Measurements from ENCODE around the gene ARHGAP15. TPM values are rescaled to one million over a fixed set of nuclear protein-coding genes. Genes with fewer than 3 reads are reported as not detected.

Gene ARHGAP15
- total and polyA plus RNA-seq, 2 experiments from 2014 or later: not detected

GRCh38 chr2:143560724-143561123 is 431.5 kb downstream of the ARHGAP15 start:
- H3K79me2 ChIP-seq (ENCODE audit: insufficient read depth): no peaks in the 10 kb centered on the region
- H3K36me3 ChIP-seq (ENCODE audit: low read depth): no peaks in the 10 kb centered on the region
- no peaks in the 10 kb centered on the region for H3K27me3 ChIP-seq (replicated peaks; ENCODE audit: insufficient read depth)
- no peaks in the 10 kb centered on the region; the same call in 1 of the 2 replicates for H3F3A ChIP-seq (ENCODE audit: insufficient read depth)
- H3K9ac ChIP-seq: no peak overlapping the region
- no peaks in the 10 kb centered on the region for H4K20me1 ChIP-seq (ENCODE audit: insufficient read depth)
- no peak overlapping the region for H3K4me3 ChIP-seq
- H3K27ac ChIP-seq: no peak overlapping the region
- H3K4me2 ChIP-seq (ENCODE audit: unreplicated experiment): no peak overlapping the region
- no peaks in the 10 kb centered on the region for H3K9me2 ChIP-seq (ENCODE audit: insufficient read depth)
- TF ChIP-seq EZH2 (IDR thresholded peaks at IDR 0.05; ENCODE audit: insufficient read depth, poor library complexity, severe bottlenecking) (no peak), EZH2phosphoT487 (IDR thresholded peaks at IDR 0.05; ENCODE audit: insufficient read depth, low read depth) (no peak)
- DNase-seq: no peak
- peaks cover 6% of the 10 kb centered on the region; the same call in 1 of the 2 replicates for H3K4me1 ChIP-seq (ENCODE audit: insufficient read depth)
- in situ Hi-C loops (cut with MboI): no loop called here
- no peak overlapping the region for H2AFZ ChIP-seq
- no peaks in the 10 kb centered on the region for H3K9me3 ChIP-seq (ENCODE audit: low read depth)
- WGBS, 2 experiments (ENCODE audit: low coverage in 1 of 2, low lambda C conversion rate in 2 of 2, missing lambda C conversion rate in 2 of 2): 97 to 98% methylated on average over 7 of the region's 7 CpGs

- WGBS, 2 experiments (ENCODE audit: low coverage in 1 of 2, low lambda C conversion rate in 2 of 2, missing lambda C conversion rate in 2 of 2): 90 to 93% methylated on average over 2 of the region's 2 CpGs
- no peak overlapping the region for H3K27ac ChIP-seq
- no peak overlapping the region for H3K4me3 ChIP-seq
- no peaks in the 10 kb centered on the region for H3K27me3 ChIP-seq (replicated peaks; ENCODE audit: insufficient read depth)
- TF ChIP-seq EZH2phosphoT487 (IDR thresholded peaks at IDR 0.05; ENCODE audit: insufficient read depth, low read depth): no peak
- TF ChIP-seq EZH2 (IDR thresholded peaks at IDR 0.05; ENCODE audit: insufficient read depth, poor library complexity, severe bottlenecking): no peak
- H3K9me2 ChIP-seq (ENCODE audit: insufficient read depth): no peaks in the 10 kb centered on the region
- H3K4me2 ChIP-seq (ENCODE audit: unreplicated experiment): no peak overlapping the region
- no peaks in the 10 kb centered on the region for H3K36me3 ChIP-seq (ENCODE audit: low read depth)
- H3K79me2 ChIP-seq (ENCODE audit: insufficient read depth): no peaks in the 10 kb centered on the region
- no peaks in the 10 kb centered on the region for H4K20me1 ChIP-seq (ENCODE audit: insufficient read depth)
- H3K9ac ChIP-seq: no peak overlapping the region
- H3K4me1 ChIP-seq (ENCODE audit: insufficient read depth): no peaks in the 10 kb centered on the region
- H3K9me3 ChIP-seq (ENCODE audit: low read depth): no peaks in the 10 kb centered on the region
- no peaks in the 10 kb centered on the region for H3F3A ChIP-seq (ENCODE audit: insufficient read depth)
- no peak for DNase-seq
- in situ Hi-C loops (cut with MboI): no loop called here
- H2AFZ ChIP-seq: no peak overlapping the region
Observed at GRCh38 chr2:143564419-143564818, 435.2 kb downstream of the ARHGAP15 start.

GRCh38 chr2:143571747-143572146 is 442.5 kb downstream of the ARHGAP15 start:
- DNase-seq: no peak
- Histone ChIP-seq H3K27ac (no peak overlapping the region), H3K36me3 (ENCODE audit: low read depth) (no peaks in the 10 kb centered on the region), H4K20me1 (ENCODE audit: insufficient read depth) (no peaks in the 10 kb centered on the region), H3K4me2 (ENCODE audit: unreplicated experiment) (no peak overlapping the region), H3F3A (ENCODE audit: insufficient read depth) (no peaks in the 10 kb centered on the region), H3K4me3 (no peak overlapping the region), H3K27me3 (replicated peaks; ENCODE audit: insufficient read depth) (no peaks in the 10 kb centered on the region; the same call in 1 of the 2 replicates), H3K4me1 (ENCODE audit: insufficient read depth) (no peaks in the 10 kb centered on the region), H3K9me3 (ENCODE audit: low read depth) (no peaks in the 10 kb centered on the region), H2AFZ (no peak overlapping the region), H3K79me2 (ENCODE audit: insufficient read depth) (no peaks in the 10 kb centered on the region), H3K9me2 (ENCODE audit: insufficient read depth) (no peaks in the 10 kb centered on the region), H3K9ac (no peak overlapping the region)
- in situ Hi-C loops (cut with MboI): no loop called here
- TF ChIP-seq EZH2 (IDR thresholded peaks at IDR 0.05; ENCODE audit: insufficient read depth, poor library complexity, severe bottlenecking): no peak
- no peak for TF ChIP-seq EZH2phosphoT487 (IDR thresholded peaks at IDR 0.05; ENCODE audit: insufficient read depth, low read depth)
- WGBS, 2 experiments (ENCODE audit: low coverage in 1 of 2, low lambda C conversion rate in 2 of 2, missing lambda C conversion rate in 2 of 2): 88 to 100% methylated on average over 1 of the region's 1 CpG

- Histone ChIP-seq H3K9ac (no peak overlapping the region), H3K27me3 (replicated peaks; ENCODE audit: insufficient read depth) (no peaks in the 10 kb centered on the region; the same call in 1 of the 2 replicates), H3K79me2 (ENCODE audit: insufficient read depth) (no peaks in the 10 kb centered on the region), H3K4me2 (ENCODE audit: unreplicated experiment) (no peak overlapping the region), H3K4me1 (ENCODE audit: insufficient read depth) (no peaks in the 10 kb centered on the region), H3K36me3 (ENCODE audit: low read depth) (no peaks in the 10 kb centered on the region), H3K4me3 (no peak overlapping the region), H3K9me3 (ENCODE audit: low read depth) (no peaks in the 10 kb centered on the region), H3K27ac (no peak overlapping the region), H3K9me2 (ENCODE audit: insufficient read depth) (no peaks in the 10 kb centered on the region), H2AFZ (no peak overlapping the region), H4K20me1 (ENCODE audit: insufficient read depth) (no peaks in the 10 kb centered on the region), H3F3A (ENCODE audit: insufficient read depth) (no peaks in the 10 kb centered on the region)
- 72 to 79% methylated on average over 4 of the region's 4 CpGs for WGBS, 2 experiments (ENCODE audit: low coverage in 1 of 2, low lambda C conversion rate in 2 of 2, missing lambda C conversion rate in 2 of 2)
- no peak for DNase-seq
- TF ChIP-seq EZH2phosphoT487 (IDR thresholded peaks at IDR 0.05; ENCODE audit: insufficient read depth, low read depth) (no peak), EZH2 (IDR thresholded peaks at IDR 0.05; ENCODE audit: insufficient read depth, poor library complexity, severe bottlenecking) (no peak)
- in situ Hi-C loops (cut with MboI): no loop called here
Observed at GRCh38 chr2:143572421-143572820, 443.2 kb downstream of the ARHGAP15 start.

- Histone ChIP-seq H3F3A (ENCODE audit: insufficient read depth) (no peaks in the 10 kb centered on the region), H3K9ac (no peak overlapping the region), H3K4me1 (ENCODE audit: insufficient read depth) (no peaks in the 10 kb centered on the region), H3K27ac (no peak overlapping the region), H3K36me3 (ENCODE audit: low read depth) (no peaks in the 10 kb centered on the region), H3K4me3 (no peak overlapping the region), H3K79me2 (ENCODE audit: insufficient read depth) (no peaks in the 10 kb centered on the region), H3K9me2 (ENCODE audit: insufficient read depth) (no peaks in the 10 kb centered on the region), H3K9me3 (ENCODE audit: low read depth) (no peaks in the 10 kb centered on the region), H4K20me1 (ENCODE audit: insufficient read depth) (no peaks in the 10 kb centered on the region), H3K27me3 (replicated peaks; ENCODE audit: insufficient read depth) (no peaks in the 10 kb centered on the region; the same call in 1 of the 2 replicates), H2AFZ (no peak overlapping the region), H3K4me2 (ENCODE audit: unreplicated experiment) (no peak overlapping the region)
- 8 to 16% methylated on average over 1 of the region's 1 CpG for WGBS, 2 experiments (ENCODE audit: low coverage in 1 of 2, low lambda C conversion rate in 2 of 2, missing lambda C conversion rate in 2 of 2)
- in situ Hi-C loops (cut with MboI): no loop called here
- peak; percentile 26 for DNase-seq
- TF ChIP-seq EZH2 (IDR thresholded peaks at IDR 0.05; ENCODE audit: insufficient read depth, poor library complexity, severe bottlenecking): no peak
- no peak for TF ChIP-seq EZH2phosphoT487 (IDR thresholded peaks at IDR 0.05; ENCODE audit: insufficient read depth, low read depth)
Observed at GRCh38 chr2:143574069-143574468, 444.9 kb downstream of the ARHGAP15 start.
